ENCODE data around the gene UGT2B7.
"Not testable (repeated sequence)": the region's sequence is repeated elsewhere in the genome, so short reads cannot be mapped to it uniquely, and the experiment has no call there.

Gene UGT2B7

GRCh38 chr4:69096111-69096656 lies at the start of gene UGT2B7:
UGT2B7 (plus strand) TSS chr4:69096474; CDS start chr4:69096521, 47 bp downstream.
- no peak for DNase-seq (ENCODE audit: low spot score)

GRCh38 chr4:69049860-69050259 lies 46.4 kb upstream of the UGT2B7 start:
- DNase-seq (ENCODE audit: low spot score), result no peak

GRCh38 chr4:69050853-69051575 lies 45.3 kb upstream of the UGT2B7 start:
- not testable (repeated sequence) for DNase-seq (ENCODE audit: low spot score)

- no peak for DNase-seq (ENCODE audit: low spot score)
These were observed 44.7 kb upstream of the UGT2B7 start for GRCh38 chr4:69051576-69051943.

GRCh38 chr4:69053309-69053885 lies 42.9 kb upstream of the UGT2B7 start:
- DNase-seq (ENCODE audit: low spot score), result not testable (repeated sequence)

GRCh38 chr4:69054033-69054432 lies 42.2 kb upstream of the UGT2B7 start:
- DNase-seq (ENCODE audit: low spot score), result not testable (repeated sequence)

GRCh38 chr4:69054578-69055200 lies 41.6 kb upstream of the UGT2B7 start:
- DNase-seq (ENCODE audit: low spot score), result no peak

- no peak for DNase-seq (ENCODE audit: low spot score)
These were observed 40.1 kb upstream of the UGT2B7 start for GRCh38 chr4:69056150-69056549.

GRCh38 chr4:69056921-69057550 lies 39.2 kb upstream of the UGT2B7 start:
- no peak for DNase-seq (ENCODE audit: low spot score)

GRCh38 chr4:69057620-69058409 lies 38.5 kb upstream of the UGT2B7 start:
- DNase-seq (ENCODE audit: low spot score), result peak; percentile 74

- no peak for DNase-seq (ENCODE audit: low spot score)
These were observed 37.7 kb upstream of the UGT2B7 start for GRCh38 chr4:69058410-69059059.

GRCh38 chr4:69060651-69061308 lies 35.5 kb upstream of the UGT2B7 start:
- no peak for DNase-seq (ENCODE audit: low spot score)

- no peak for DNase-seq (ENCODE audit: low spot score)
These were observed 31.9 kb upstream of the UGT2B7 start for GRCh38 chr4:69064391-69064790.

GRCh38 chr4:69066945-69067344 lies 29.3 kb upstream of the UGT2B7 start:
- no peak for DNase-seq (ENCODE audit: low spot score)

GRCh38 chr4:69069085-69069484 lies 27.2 kb upstream of the UGT2B7 start:
- DNase-seq (ENCODE audit: low spot score), result no peak

- no peak for DNase-seq (ENCODE audit: low spot score)
These were observed 25.7 kb upstream of the UGT2B7 start for GRCh38 chr4:69070590-69070989.

GRCh38 chr4:69071286-69071685 lies 25.0 kb upstream of the UGT2B7 start:
- DNase-seq (ENCODE audit: low spot score), result no peak

GRCh38 chr4:69073375-69073774 lies 22.9 kb upstream of the UGT2B7 start:
- no peak for DNase-seq (ENCODE audit: low spot score)

GRCh38 chr4:69075061-69075792 lies 21.0 kb upstream of the UGT2B7 start:
- DNase-seq (ENCODE audit: low spot score), result no peak

- DNase-seq (ENCODE audit: low spot score), result no peak
These were observed 17.4 kb upstream of the UGT2B7 start for GRCh38 chr4:69078852-69079251.
